DMS79 treated with DMSO at 0.1 percent for 48 hours (cell line): ENCODE data around the gene SLCO4A1.

Source experiments
- DNase-seq: peaks from one replicate; lab custom pipeline; 2025; lab: John Stamatoyannopoulos, UW

Gene SLCO4A1

DNA sequence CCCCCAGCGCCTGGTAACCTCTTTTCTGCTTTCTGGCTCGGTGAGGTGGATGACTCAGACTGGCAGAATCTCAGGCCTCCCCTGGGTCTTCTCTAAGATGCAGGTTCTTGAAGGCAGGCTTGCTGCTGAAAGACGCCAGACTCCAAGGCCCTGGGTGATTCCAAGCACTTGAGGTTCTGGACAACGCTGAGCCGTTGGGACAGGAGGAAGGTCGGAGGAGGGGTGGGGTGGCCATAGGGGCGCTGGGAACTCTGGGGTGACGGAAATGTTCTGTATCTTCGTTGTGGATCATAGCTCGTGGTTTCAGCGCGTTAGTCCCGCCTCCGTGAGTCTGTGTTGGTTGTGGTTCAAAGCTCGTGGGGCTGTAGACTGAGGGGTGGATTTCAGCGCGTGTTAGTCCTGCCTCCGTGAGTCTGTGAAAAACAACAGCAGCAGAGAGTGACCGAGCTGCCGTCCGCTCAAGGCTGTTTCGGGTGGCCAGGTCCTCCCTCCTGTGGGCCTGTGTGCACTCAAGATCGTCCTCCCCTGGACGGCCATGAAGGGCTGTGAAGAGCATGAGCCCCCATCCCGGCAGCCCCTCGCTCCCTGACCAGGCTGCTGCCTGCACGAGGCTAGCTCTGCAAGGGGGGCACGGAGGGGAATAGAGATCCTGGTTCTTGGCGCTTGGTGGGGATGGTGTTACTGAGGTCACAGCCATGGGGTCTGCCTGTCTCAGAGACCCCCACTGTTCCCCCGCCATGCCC lies 74.1 kb downstream of the SLCO4A1 start:
- DNase-seq, result no peak

DNA sequence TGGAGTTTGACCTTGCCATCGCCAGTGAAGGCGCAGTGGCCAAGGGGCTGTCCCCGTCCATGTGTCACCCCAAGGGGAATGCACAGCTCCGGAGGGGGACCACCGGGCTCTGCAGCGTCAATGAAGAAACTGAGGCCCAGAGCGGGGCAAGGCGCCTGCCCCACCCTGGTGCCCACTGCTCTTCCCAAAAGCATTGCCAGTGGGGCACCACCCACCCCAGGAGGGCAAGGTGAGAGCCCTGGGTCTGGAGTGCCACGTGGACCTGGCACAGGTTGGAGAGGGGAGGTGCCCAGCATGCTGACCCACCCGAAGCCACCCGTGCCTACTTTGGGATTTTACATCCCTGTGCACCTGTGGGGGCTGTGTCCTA lies 74.6 kb downstream of the SLCO4A1 start:
- DNase-seq, result no peak

DNA sequence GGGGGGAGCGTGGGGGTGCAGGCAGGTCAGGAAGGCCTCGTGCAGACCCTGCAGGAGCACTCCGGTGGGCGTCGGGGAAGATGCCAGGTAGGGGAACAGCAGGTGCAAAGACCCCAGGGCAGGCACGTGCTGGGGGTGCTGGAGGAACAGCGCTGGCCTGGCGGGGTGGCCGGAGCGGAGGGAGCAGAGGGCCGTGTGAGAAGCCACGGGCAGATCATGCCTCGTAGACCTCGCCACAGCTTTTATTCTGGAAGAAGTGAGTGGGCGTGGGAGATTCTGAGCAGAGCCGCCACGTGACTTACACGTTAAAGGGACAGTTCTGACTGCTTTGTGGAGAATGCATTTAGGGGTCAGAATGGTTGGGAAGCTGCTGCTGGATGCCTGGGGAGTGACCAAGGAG lies 75.6 kb downstream of the SLCO4A1 start:
- no peak for DNase-seq

DNA sequence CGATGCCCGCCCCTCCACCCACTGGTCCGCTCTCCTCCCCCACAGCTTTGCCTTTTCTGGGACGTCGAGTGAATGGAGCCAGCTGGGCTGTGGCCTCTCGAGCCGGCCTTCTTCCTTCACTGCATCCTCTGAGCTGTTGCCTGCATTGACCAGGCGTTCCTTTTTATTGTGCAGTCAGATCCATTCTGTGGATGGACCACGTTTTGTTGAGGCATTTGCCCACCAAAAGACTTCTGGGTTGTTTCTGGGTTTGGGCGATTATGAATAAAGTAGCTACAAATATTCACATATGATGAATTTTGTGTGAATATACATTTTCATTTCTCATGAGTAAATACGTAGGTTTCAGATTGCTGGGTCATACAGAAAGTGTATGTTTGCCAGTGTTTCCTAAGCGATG lies 76.2 kb downstream of the SLCO4A1 start:
- DNase-seq, result no peak

DNA sequence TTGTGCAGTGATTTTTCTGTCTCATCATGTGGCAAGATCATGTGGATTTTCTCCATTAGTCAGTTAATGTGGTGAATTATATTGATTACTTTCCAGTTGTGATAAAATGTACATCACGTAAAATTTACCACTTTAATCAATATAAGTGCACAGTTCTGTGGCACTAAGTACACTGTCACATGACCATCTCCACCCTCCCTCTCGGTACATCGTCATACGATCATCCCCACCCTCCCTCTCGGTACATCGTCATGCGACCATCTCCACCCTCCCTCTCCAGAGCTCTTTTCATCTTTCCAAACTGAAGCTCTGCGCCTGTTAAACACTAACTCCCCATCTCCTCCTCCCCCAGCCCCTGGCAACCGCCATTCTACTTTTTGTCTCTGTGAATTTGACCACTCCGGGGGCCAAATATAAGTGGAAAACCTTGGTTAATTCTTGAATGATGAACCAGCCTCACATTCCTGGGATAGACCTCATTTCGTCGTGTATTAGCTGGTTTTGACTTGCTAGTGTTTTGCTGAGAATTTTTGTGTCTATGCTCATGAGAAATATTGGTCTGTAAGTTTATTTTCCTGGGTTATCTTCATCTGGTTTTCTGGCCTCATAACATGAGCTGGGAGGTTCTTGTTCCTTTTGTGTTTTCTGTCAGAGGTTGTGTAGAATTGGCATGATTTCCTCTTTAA lies 77.1 kb downstream of the SLCO4A1 start:
- DNase-seq, result no peak
